ENCODE data around the gene KRT26. TPM values are rescaled to one million over a fixed set of nuclear protein-coding genes. Genes with fewer than 3 reads are reported as not detected.

The KRT26 gene, protein sequence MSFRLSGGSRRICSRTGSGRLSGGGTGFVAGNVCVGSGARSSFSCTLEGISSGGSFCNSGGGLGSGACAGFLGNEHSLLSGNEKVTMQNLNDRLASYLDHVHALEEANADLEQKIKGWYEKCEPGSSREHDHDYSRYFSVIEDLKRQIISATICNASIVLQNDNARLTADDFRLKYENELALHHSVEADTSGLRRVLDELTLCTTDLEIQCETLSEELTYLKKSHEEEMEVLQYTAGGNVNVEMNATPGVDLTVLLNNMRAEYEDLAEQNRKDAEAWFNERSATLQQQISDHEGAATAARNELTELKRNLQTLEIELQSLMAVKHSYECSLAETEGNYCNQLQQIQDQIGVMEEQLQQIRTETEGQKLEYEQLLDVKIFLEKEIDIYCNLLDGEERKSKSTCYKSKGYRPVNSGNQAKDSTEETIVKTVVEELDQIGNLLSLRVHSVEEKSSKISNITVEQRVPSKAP
- not detected in 5 replicates for total RNA-seq (2022; extraction: Qiagen RNA extraction; ENCODE audit: low read depth)

DNA sequence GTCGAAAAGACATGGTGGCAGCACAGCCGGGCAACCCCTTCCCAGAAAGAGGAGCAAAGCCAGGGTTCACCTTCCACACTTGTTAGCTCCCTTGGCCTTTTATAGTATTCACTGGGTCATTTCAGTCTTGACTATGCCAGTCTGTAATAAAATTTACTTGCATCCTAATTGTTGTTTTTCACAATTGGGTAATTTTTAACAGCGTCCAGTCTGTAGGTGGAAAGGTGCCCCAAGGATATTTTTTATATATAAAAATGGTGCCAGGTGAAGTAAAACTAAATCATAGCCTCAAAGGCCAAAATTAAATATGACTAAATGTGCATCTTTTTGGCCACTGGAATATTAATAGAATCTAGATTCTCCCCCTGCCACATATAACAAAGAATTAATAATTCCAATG, at the start of gene KRT26:
KRT26 (minus strand) TSS at position 101 of the 400 bp plus-strand sequence; CDS start at position 13, 88 bp downstream.

GRCh38 chr17:40799859-40800258, 27.9 kb upstream of the KRT26 start, which contains the start of gene KRT28:
Gene KRT28 (minus strand): TSS chr17:40799959. CDS start chr17:40799893, 66 bp downstream.

GRCh38 chr17:40782450-40782849, 10.4 kb upstream of the KRT26 start, which contains the start of gene KRT27:
Gene KRT27 (minus strand): TSS chr17:40782550. CDS start chr17:40782493, 57 bp downstream.

DNA sequence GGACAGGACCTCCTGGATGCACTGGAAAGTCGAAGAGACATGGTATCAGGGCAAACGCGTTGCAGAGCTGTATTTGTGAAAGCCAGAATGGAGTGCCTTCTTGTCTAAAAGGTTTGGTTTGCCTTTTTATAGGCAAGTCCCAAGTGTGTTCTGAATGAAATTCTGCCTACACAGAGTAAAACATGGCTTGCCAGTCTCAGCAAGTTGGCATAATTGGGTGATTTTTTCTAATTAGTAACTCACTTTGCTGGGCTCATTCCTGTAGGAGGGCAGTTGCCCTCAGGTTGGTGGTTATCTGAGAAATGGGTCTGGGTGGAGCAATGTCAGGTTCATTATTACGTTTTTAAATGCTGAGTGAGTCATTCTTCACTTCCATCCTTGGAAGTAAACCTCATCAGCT, 16.8 kb downstream of the KRT26 start, which contains the start of gene KRT25:
KRT25 (minus strand) TSS at position 101 of the 400 bp plus-strand sequence; CDS start at position 41, 60 bp downstream.

Other genes starting within 250 kb of the KRT26 start
- gene CCR7, start 206.7 kb downstream of the KRT26 start, total RNA-seq (2022; extraction: Qiagen RNA extraction; ENCODE audit: low read depth) = 0.80 to 1.2 TPM (median 1.1 TPM) in 5 replicates
- gene SMARCE1, start 124.4 kb downstream of the KRT26 start, total RNA-seq (2022; extraction: Qiagen RNA extraction; ENCODE audit: low read depth) = 109 to 118 TPM (median 115 TPM) in 5 replicates
- 0.38 to 0.66 TPM (median 0.58 TPM) in 5 replicates for gene KRT222, start 107.0 kb downstream of the KRT26 start, total RNA-seq (2022; extraction: Qiagen RNA extraction; ENCODE audit: low read depth)
- gene KRT24, start 68.4 kb downstream of the KRT26 start, total RNA-seq (2022; extraction: Qiagen RNA extraction; ENCODE audit: low read depth) = not detected in 5 replicates
- gene KRT25, start 16.9 kb downstream of the KRT26 start, total RNA-seq (2022; extraction: Qiagen RNA extraction; ENCODE audit: low read depth) = not detected in 5 replicates
- not detected in 5 replicates for gene KRT27, start 10.3 kb upstream of the KRT26 start, total RNA-seq (2022; extraction: Qiagen RNA extraction; ENCODE audit: low read depth)
- gene KRT28, start 27.8 kb upstream of the KRT26 start, total RNA-seq (2022; extraction: Qiagen RNA extraction; ENCODE audit: low read depth) = not detected in 5 replicates
- 83.2 to 124 TPM (median 115 TPM) in 5 replicates for gene KRT10, start 50.4 kb upstream of the KRT26 start, total RNA-seq (2022; extraction: Qiagen RNA extraction; ENCODE audit: low read depth)
- 0.08 TPM in 1 of 5 replicates, not detected in the others for gene KRT12, start 95.0 kb upstream of the KRT26 start, total RNA-seq (2022; extraction: Qiagen RNA extraction; ENCODE audit: low read depth)
- gene KRT20, start 113.0 kb upstream of the KRT26 start, total RNA-seq (2022; extraction: Qiagen RNA extraction; ENCODE audit: low read depth) = 0.17 to 0.52 TPM (median 0.26 TPM) in 5 replicates
- gene KRT23, start 165.4 kb upstream of the KRT26 start, total RNA-seq (2022; extraction: Qiagen RNA extraction; ENCODE audit: low read depth) = 0.08 TPM in 1 of 5 replicates, not detected in the others
- not detected in 5 replicates for gene KRT39, start 194.7 kb upstream of the KRT26 start, total RNA-seq (2022; extraction: Qiagen RNA extraction; ENCODE audit: low read depth)
- gene KRT40, start 212.1 kb upstream of the KRT26 start, total RNA-seq (2022; extraction: Qiagen RNA extraction; ENCODE audit: low read depth) = not detected in 5 replicates
- gene KRTAP3-3, start 222.0 kb upstream of the KRT26 start, total RNA-seq (2022; extraction: Qiagen RNA extraction; ENCODE audit: low read depth) = not detected in 5 replicates
- gene KRTAP3-2, start 227.7 kb upstream of the KRT26 start, total RNA-seq (2022; extraction: Qiagen RNA extraction; ENCODE audit: low read depth) = 0.16 to 0.35 TPM (median 0.30 TPM) in 3 of 5 replicates, not detected in the others
- gene KRTAP3-1, start 236.9 kb upstream of the KRT26 start, total RNA-seq (2022; extraction: Qiagen RNA extraction; ENCODE audit: low read depth) = not detected in 5 replicates

Data from A549 treated with CpdA at 1 μM for 4 hours (cell line).